DND-41 (cell line): ENCODE data around the gene RUNX2.

ENCODE experiments used
- EZH2 ChIP-seq: IDR thresholded peaks from 3 replicates; pipeline ENCODE4 v1.6.1; 2012; ENCODE audit warnings: borderline replicate concordance, low read depth, mild to moderate bottlenecking, moderate library complexity, low read length, inconsistent platforms; ENCODE audit not compliant: severe bottlenecking
- TF ChIP-seq, protein P1 (sequence below): IDR thresholded peaks from 2 replicates; pipeline ENCODE4 v1.5.1; 2012; ENCODE audit warnings: borderline replicate concordance, low read length, moderate library complexity, mild to moderate bottlenecking; ENCODE audit not compliant: poor library complexity, severe bottlenecking; ENCODE audit errors: extremely low read depth

- no peak for TF ChIP-seq EZH2
- TF ChIP-seq, protein P1, sequence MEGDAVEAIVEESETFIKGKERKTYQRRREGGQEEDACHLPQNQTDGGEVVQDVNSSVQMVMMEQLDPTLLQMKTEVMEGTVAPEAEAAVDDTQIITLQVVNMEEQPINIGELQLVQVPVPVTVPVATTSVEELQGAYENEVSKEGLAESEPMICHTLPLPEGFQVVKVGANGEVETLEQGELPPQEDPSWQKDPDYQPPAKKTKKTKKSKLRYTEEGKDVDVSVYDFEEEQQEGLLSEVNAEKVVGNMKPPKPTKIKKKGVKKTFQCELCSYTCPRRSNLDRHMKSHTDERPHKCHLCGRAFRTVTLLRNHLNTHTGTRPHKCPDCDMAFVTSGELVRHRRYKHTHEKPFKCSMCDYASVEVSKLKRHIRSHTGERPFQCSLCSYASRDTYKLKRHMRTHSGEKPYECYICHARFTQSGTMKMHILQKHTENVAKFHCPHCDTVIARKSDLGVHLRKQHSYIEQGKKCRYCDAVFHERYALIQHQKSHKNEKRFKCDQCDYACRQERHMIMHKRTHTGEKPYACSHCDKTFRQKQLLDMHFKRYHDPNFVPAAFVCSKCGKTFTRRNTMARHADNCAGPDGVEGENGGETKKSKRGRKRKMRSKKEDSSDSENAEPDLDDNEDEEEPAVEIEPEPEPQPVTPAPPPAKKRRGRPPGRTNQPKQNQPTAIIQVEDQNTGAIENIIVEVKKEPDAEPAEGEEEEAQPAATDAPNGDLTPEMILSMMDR = no peak
These were observed 133.4 kb downstream of the RUNX2 start for GRCh38 chr6:45461486-45461885.
